Measurements from ENCODE around the gene PDZD2. TPM values are rescaled to one million over a fixed set of nuclear protein-coding genes. Genes with fewer than 3 reads are reported as not detected.

PDZD2 gene
- total RNA-seq, 4 donors from 2014 or later = 10.2 to 15.0 (median 12.2) TPM

DNA sequence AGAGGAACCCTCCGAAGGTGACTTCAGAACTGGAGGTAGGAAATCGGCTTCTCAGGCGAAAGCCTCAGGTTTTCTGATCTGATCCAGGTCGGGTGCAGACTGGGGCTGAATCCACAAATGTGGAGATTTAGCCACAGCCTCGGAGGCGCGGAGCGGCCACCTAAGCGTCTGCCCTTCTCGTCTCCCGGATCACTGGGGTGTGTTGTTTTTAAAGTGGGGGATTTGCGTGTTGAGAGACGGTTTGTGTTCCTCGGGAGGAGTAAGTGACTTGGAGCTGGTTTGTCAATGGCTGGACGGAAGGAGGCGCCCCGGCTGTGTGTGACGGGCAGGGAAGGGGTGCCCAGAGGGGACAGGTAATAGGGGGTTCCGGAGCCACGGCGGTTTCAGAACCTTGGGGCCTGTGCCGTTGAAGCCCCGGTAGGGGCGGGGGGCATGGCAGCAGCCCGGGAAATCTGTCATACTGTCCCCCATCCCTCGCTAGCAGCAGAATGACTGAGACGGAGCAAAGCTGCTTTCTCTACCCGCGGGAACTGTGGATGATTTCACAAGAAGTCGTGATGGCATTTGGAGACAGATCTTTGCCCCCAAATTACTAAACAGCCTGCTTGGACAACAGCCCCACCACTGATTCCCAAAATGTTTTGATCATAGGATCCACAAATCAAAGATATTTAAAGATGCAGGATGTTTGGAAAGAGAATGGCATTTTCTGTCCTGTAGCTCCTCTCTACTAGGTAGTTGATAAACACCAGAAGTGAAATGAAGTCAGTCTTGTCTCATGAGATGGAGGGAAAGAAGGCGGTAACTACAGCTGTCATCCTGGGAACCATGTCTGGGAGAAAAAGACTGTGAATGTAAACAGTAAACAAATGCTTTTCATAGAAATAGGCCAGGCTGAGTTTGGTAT lies 216.5 kb downstream of the PDZD2 start:
- WGBS = 17% methylated on average over 9 of the region's 31 CpGs
- peaks cover 0 to 23% (median 21%) of the 10 kb centered on the region in 4 donors for H3K9me3 ChIP-seq
- DNase-seq (ENCODE audit: extremely low spot score) = no peak
- peaks cover 18 to 27% (median 22%) of the 10 kb centered on the region in 4 donors for H3K4me1 ChIP-seq
- peak overlapping the region; percentile 58 to 72 (median 66) for H3K4me3 ChIP-seq
- H3K27me3 ChIP-seq = peaks cover 0 to 55% (median 8%) of the 10 kb centered on the region in 4 donors
- H3K27ac ChIP-seq (replicated peaks in 1 of 4) = peak overlapping the region; percentile 66 to 74 (median 72)
- peaks cover 0 to 14% (median 0%) of the 10 kb centered on the region in 4 donors for H3K36me3 ChIP-seq
- intact Hi-C loops (cut with DNase I) = no loop called here
- TF ChIP-seq EP300 (IDR thresholded peaks at IDR 0.05) (no peak), POLR2A (IDR thresholded peaks at IDR 0.05; ENCODE audit: low read depth) (no peak), POLR2AphosphoS5 (IDR thresholded peaks at IDR 0.05) (peak in 1 of 2 donors; percentile 1), CTCF (IDR thresholded peaks at IDR 0.05) (peak in 1 of 3 experiments; percentile 15)

GRCh38 chr5:31859096-31859495 lies 220.2 kb downstream of the PDZD2 start:
- H3K9me3 ChIP-seq = peaks cover 0 to 24% (median 22%) of the 10 kb centered on the region in 4 donors
- peaks cover 0 to 20% (median 0%) of the 10 kb centered on the region in 4 donors for H3K36me3 ChIP-seq
- H3K27ac ChIP-seq (replicated peaks in 1 of 4) = no peak overlapping the region
- peaks cover 15 to 21% (median 16%) of the 10 kb centered on the region in 4 donors for H3K4me1 ChIP-seq
- no peak for TF ChIP-seq POLR2AphosphoS5 (IDR thresholded peaks at IDR 0.05)
- no peak for TF ChIP-seq EP300 (IDR thresholded peaks at IDR 0.05)
- no peak for TF ChIP-seq CTCF (IDR thresholded peaks at IDR 0.05)
- TF ChIP-seq POLR2A (IDR thresholded peaks at IDR 0.05; ENCODE audit: low read depth) = no peak
- no peak overlapping the region for H3K4me3 ChIP-seq
- peaks cover 0 to 49% (median 8%) of the 10 kb centered on the region in 4 donors for H3K27me3 ChIP-seq
- intact Hi-C loops (cut with DNase I) = no loop called here
- DNase-seq (ENCODE audit: extremely low spot score) = no peak

- Histone ChIP-seq H3K36me3 (peaks cover 0 to 20% (median 0%) of the 10 kb centered on the region in 4 donors), H3K4me3 (no peak overlapping the region), H3K27me3 (peaks cover 0 to 38% (median 2%) of the 10 kb centered on the region in 4 donors), H3K9me3 (peaks cover 0 to 24% (median 22%) of the 10 kb centered on the region in 4 donors), H3K4me1 (peaks cover 3 to 10% (median 4%) of the 10 kb centered on the region in 4 donors), H3K27ac (replicated peaks in 1 of 4) (no peak overlapping the region)
- 98% methylated on average over 4 of the region's 4 CpGs for WGBS
- TF ChIP-seq POLR2AphosphoS5 (IDR thresholded peaks at IDR 0.05) = no peak
- no peak for TF ChIP-seq CTCF (IDR thresholded peaks at IDR 0.05)
- no peak for TF ChIP-seq POLR2A (IDR thresholded peaks at IDR 0.05; ENCODE audit: low read depth)
- no peak for TF ChIP-seq EP300 (IDR thresholded peaks at IDR 0.05)
- DNase-seq (ENCODE audit: extremely low spot score) = no peak
- intact Hi-C loops (cut with DNase I) = no loop called here
Observed at GRCh38 chr5:31860278-31860677, 221.3 kb downstream of the PDZD2 start.

DNA sequence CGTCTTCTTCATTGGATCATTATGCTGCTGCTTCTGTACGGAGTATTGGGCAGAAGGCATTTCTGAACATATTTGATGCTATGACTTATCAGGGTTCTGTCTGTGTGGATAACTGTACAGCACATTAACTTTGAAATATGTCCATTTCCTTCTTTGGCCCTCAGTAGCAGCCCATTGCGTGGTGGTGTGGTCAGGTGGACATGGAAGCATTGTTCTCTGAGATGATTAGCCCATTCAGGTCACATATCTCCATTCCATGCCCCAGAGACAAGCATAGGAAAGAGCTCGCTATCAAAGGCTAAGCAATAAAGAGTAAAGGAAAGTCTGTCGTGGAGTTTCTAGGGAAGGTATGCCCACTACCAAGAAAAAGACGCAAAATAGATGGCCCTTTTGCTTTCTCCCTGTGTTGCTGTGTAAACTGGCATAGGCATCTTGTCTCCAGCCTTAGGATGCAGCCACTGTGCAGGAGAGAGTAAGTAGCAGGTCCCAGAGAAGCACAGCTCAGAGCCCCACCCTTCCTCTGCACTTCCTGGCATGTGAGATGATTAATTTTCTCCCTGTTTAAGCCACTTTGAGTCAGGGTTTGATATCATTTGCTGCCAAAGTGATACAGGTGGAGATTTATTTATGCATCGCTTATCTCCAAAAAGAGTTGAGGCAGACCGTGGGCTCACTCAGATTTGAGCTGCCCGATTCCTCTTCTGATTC lies 221.9 kb downstream of the PDZD2 start:
- Histone ChIP-seq H3K27ac (replicated peaks in 1 of 4) (no peak overlapping the region), H3K27me3 (peaks cover 0 to 34% (median 0%) of the 10 kb centered on the region in 4 donors), H3K36me3 (peaks cover 0 to 20% (median 0%) of the 10 kb centered on the region in 4 donors), H3K4me3 (no peak overlapping the region), H3K9me3 (peaks cover 0 to 24% (median 22%) of the 10 kb centered on the region in 4 donors), H3K4me1 (peaks cover 0 to 5% (median 2%) of the 10 kb centered on the region in 4 donors)
- TF ChIP-seq EP300 (IDR thresholded peaks at IDR 0.05) (no peak), POLR2A (IDR thresholded peaks at IDR 0.05; ENCODE audit: low read depth) (no peak), CTCF (IDR thresholded peaks at IDR 0.05) (no peak), POLR2AphosphoS5 (IDR thresholded peaks at IDR 0.05) (no peak)
- 87% methylated on average over 9 of the region's 9 CpGs for WGBS
- intact Hi-C loops (cut with DNase I) = no loop called here
- DNase-seq (ENCODE audit: extremely low spot score) = no peak

Data from esophagus muscularis mucosa (tissue), 4 donors.